Keratinocyte (primary cell): ENCODE results near the gene BAHCC1. TPM values are rescaled to one million over a fixed set of nuclear protein-coding genes. Genes with fewer than 3 reads are reported as not detected.

Experiments used
- DNase-seq: peaks from one replicate; pipeline ENCODE4 v3.0.0-alpha.2; 2011; ENCODE audit warnings: low read depth, missing footprints, low spot score
- FAIRE-seq: peaks from 2 replicates; lab custom pipeline; 2011; peaks lifted over from hg19 to GRCh38; lab: Jason Lieb, UNC
- H2AFZ ChIP-seq: 2 replicates; pipeline ENCODE4 v1.6.0; 2012; ENCODE audit warnings: low read length, control low read depth, inconsistent platforms; ENCODE audit not compliant: control insufficient read depth
- H3K27ac ChIP-seq: 2 replicates; pipeline ENCODE4 v1.5.1; 2011; ENCODE audit warnings: low read length; ENCODE audit not compliant: control insufficient read depth, insufficient read depth
- H3K27me3 ChIP-seq: 3 replicates; pipeline ENCODE4 v1.6.0; 2011; ENCODE audit warnings: low read length; ENCODE audit not compliant: control insufficient read depth, insufficient read depth; ENCODE audit errors: extremely low read depth
- H3K36me3 ChIP-seq, 2 experiments: 2 replicates in 1 of 2; 3 replicates in 1 of 2; pipeline ENCODE4 v1.5.1; 2011; ENCODE audit warnings: low read length in 2 of 2, mild to moderate bottlenecking in 1 of 2; ENCODE audit not compliant: control insufficient read depth in 2 of 2, insufficient read depth in 2 of 2; ENCODE audit errors: extremely low read depth in 1 of 2
- H3K4me1 ChIP-seq: 3 replicates; pipeline ENCODE4 v1.5.1; 2011; ENCODE audit warnings: low read length; ENCODE audit not compliant: control insufficient read depth, insufficient read depth; ENCODE audit errors: extremely low read depth
- H3K4me2 ChIP-seq: 3 replicates; pipeline ENCODE4 v1.6.0; 2011; ENCODE audit warnings: low read depth, low read length; ENCODE audit not compliant: control insufficient read depth, insufficient read depth; ENCODE audit errors: extremely low read depth
- H3K4me3 ChIP-seq, 3 experiments: fragments of 200-600 bp in 1 of 3; sonication (generic) in 1 of 3; 2 replicates in 2 of 3; 3 replicates in 1 of 3; pipeline ENCODE4 v1.5.1; 2011 to 2016; ENCODE audit warnings: low read length in 3 of 3, mild to moderate bottlenecking in 3 of 3, control low read depth in 2 of 3, inconsistent platforms in 1 of 3, low read depth in 1 of 3, mixed read lengths in 1 of 3, mixed run types in 1 of 3, moderate library complexity in 1 of 3; ENCODE audit not compliant: control insufficient read depth in 2 of 3, insufficient read depth in 2 of 3; ENCODE audit errors: extremely low read depth in 1 of 3
- H3K79me2 ChIP-seq: 2 replicates; pipeline ENCODE4 v1.6.0; 2012; ENCODE audit warnings: low read length; ENCODE audit not compliant: control insufficient read depth, insufficient read depth
- H3K9ac ChIP-seq: 3 replicates; pipeline ENCODE4 v1.6.0; 2011; ENCODE audit warnings: low read length; ENCODE audit not compliant: control insufficient read depth, insufficient read depth; ENCODE audit errors: extremely low read depth
- H3K9me1 ChIP-seq: 3 replicates; pipeline ENCODE4 v1.6.0; 2011; ENCODE audit warnings: low read length; ENCODE audit not compliant: control insufficient read depth, insufficient read depth; ENCODE audit errors: extremely low read depth
- H3K9me3 ChIP-seq: 2 replicates; pipeline ENCODE4 v1.5.1; 2012; ENCODE audit warnings: low read depth, low read length; ENCODE audit not compliant: control insufficient read depth
- H4K20me1 ChIP-seq: 3 replicates; pipeline ENCODE4 v1.6.0; 2011; ENCODE audit warnings: low read length; ENCODE audit not compliant: control insufficient read depth, insufficient read depth; ENCODE audit errors: extremely low read depth
- EZH2 ChIP-seq: IDR thresholded peaks from one replicate; pipeline ENCODE4 v1.6.1; 2012; ENCODE audit warnings: inconsistent platforms, mild to moderate bottlenecking, low read length, moderate library complexity
- dilution Hi-C: fragments of 300-500 bp; cut with MboI; formaldehyde crosslinking; loops from one replicate; pipeline ENCODE4 v1.7.0; 2020; ENCODE audit warnings: low sequenced_read_pairs; ENCODE audit not compliant: extremely low pct_ligation_motif_present
- polyA plus RNA-seq, 5 experiments: library from polyadenylated mRNA; depleted of rRNA in 3 of 5; stranded (reverse) in 3 of 5; stranded (forward) in 1 of 5; unstranded in 1 of 5; fragments of >200 nt; gene quantifications; 1 replicate in 1 of 5; 2 replicates in 3 of 5; 3 replicates in 1 of 5; pipeline versions ENCODE4 v1.2.1 to v1.2.3, GENCODE V29; 2011 to 2012; ENCODE audit warnings: missing spikeins in 2 of 5, low read depth in 1 of 5, low replicate concordance in 1 of 5
- TF ChIP-seq, protein P1 (sequence below), 3 experiments: IDR thresholded peaks in 1 of 3; conservative IDR thresholded peaks in 1 of 3; optimal IDR thresholded peaks in 1 of 3; 2 replicates in 2 of 3; 3 replicates in 1 of 3; pipeline versions ENCODE3 to v1.5.1; 2011; ENCODE audit warnings: low read length in 3 of 3, mild to moderate bottlenecking in 3 of 3, moderate library complexity in 2 of 3, control low read depth in 1 of 3, inconsistent platforms in 1 of 3; ENCODE audit not compliant: insufficient read depth in 2 of 3; ENCODE audit errors: extremely low read depth in 1 of 3

Gene BAHCC1
- polyA plus RNA-seq, 1 donor (not counting 4 experiments of a cell fraction or from before 2014, with no cell fraction given): 0.52 TPM

DNA sequence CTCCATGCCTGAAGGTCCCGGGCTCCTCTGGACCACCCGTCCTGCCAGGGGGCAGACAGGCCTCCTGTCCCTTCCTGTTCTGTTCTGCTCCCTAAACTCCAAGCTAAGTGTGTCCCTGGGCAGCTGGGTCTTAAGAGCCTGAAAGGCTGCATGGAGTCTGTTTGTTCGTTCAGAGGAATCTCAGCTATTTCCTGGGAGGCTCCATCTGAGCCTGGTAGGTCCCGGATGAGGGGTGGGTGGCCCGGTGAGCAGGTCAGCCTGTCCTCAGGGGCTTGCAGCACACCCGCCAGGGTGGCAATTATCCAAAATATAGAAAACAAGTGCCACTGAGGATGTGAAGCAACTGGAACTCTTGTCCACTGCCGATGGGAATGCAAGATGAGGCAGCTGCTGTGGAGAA lies 104.8 kb downstream of the BAHCC1 start:
- DNase-seq (no peak), FAIRE-seq (no peak)
- no peaks in the 10 kb centered on the region for H3K9me3 ChIP-seq
- no peak overlapping the region for H3K4me3 ChIP-seq
- no peaks in the 10 kb centered on the region for H3K4me1 ChIP-seq
- H3K9me1 ChIP-seq: no peaks in the 10 kb centered on the region
- no peaks in the 10 kb centered on the region for H4K20me1 ChIP-seq
- no peaks in the 10 kb centered on the region for H3K79me2 ChIP-seq
- no peak overlapping the region for H3K27ac ChIP-seq
- dilution Hi-C loops: no loop called here
- H3K36me3 ChIP-seq: no peaks in the 10 kb centered on the region
- no peak overlapping the region for H3K4me2 ChIP-seq
- no peak overlapping the region for H2AFZ ChIP-seq
- peaks cover 23% of the 10 kb centered on the region for H3K27me3 ChIP-seq
- TF ChIP-seq EZH2: no peak
- TF ChIP-seq, protein P1, sequence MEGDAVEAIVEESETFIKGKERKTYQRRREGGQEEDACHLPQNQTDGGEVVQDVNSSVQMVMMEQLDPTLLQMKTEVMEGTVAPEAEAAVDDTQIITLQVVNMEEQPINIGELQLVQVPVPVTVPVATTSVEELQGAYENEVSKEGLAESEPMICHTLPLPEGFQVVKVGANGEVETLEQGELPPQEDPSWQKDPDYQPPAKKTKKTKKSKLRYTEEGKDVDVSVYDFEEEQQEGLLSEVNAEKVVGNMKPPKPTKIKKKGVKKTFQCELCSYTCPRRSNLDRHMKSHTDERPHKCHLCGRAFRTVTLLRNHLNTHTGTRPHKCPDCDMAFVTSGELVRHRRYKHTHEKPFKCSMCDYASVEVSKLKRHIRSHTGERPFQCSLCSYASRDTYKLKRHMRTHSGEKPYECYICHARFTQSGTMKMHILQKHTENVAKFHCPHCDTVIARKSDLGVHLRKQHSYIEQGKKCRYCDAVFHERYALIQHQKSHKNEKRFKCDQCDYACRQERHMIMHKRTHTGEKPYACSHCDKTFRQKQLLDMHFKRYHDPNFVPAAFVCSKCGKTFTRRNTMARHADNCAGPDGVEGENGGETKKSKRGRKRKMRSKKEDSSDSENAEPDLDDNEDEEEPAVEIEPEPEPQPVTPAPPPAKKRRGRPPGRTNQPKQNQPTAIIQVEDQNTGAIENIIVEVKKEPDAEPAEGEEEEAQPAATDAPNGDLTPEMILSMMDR (optimal IDR thresholded peaks at IDR 0.05 in 1 of 3, IDR thresholded peaks at IDR 0.05 in 1 of 3, conservative IDR thresholded peaks at IDR 0.05 in 1 of 3; ENCODE audit: extremely low read depth in 1 of 3, insufficient read depth in 2 of 3, low read length in 3 of 3): no peak
- H3K9ac ChIP-seq: no peak overlapping the region

DNA sequence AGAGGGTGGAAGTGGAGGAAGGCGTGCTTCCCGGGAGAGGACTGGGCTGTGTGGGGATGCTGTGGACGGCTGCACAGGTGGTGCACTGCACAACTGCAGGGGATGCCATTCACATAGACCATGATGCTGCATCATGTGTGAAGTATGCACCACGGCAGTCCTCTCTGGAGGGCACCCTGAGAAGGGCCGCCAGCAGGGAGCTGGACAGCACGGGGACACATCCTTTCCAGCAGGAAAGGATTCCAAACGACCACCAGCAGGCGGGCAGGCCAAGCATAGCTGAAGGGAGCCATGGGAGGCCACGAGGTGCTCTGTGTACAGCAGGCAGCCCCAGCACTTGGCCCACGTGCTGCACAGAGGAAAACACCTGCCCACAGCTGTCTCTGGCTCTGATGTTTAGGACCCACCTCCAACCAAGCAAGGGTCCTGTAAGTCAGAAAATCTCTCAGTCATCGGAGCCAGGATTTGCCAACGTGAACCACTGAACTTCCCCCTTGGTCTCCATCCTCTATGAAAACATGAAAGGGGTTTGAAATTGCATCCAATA lies 107.3 kb downstream of the BAHCC1 start:
- TF ChIP-seq EZH2: no peak
- TF ChIP-seq, protein P1 (optimal IDR thresholded peaks at IDR 0.05 in 1 of 3, IDR thresholded peaks at IDR 0.05 in 1 of 3, conservative IDR thresholded peaks at IDR 0.05 in 1 of 3; ENCODE audit: extremely low read depth in 1 of 3, insufficient read depth in 2 of 3, low read length in 3 of 3): no peak

More for the DNA sequence above, 107.3 kb downstream of the BAHCC1 start:
- dilution Hi-C loops: no loop called here
- H3K27me3 ChIP-seq: peaks cover 22% of the 10 kb centered on the region
- H3K79me2 ChIP-seq: no peaks in the 10 kb centered on the region
- no peak overlapping the region for H3K4me3 ChIP-seq
- no peaks in the 10 kb centered on the region for H4K20me1 ChIP-seq
- H2AFZ ChIP-seq: no peak overlapping the region
- H3K9me1 ChIP-seq: no peaks in the 10 kb centered on the region
- no peaks in the 10 kb centered on the region for H3K36me3 ChIP-seq
- DNase-seq: no peak
- no peak overlapping the region for H3K27ac ChIP-seq
- no peak for FAIRE-seq
- H3K4me2 ChIP-seq: no peak overlapping the region
- no peaks in the 10 kb centered on the region for H3K9me3 ChIP-seq
- no peaks in the 10 kb centered on the region for H3K4me1 ChIP-seq
- H3K9ac ChIP-seq: no peak overlapping the region
